Testis (tissue), 5 donors: ENCODE measurements around the gene FCMR. TPM values are rescaled to one million over a fixed set of nuclear protein-coding genes. Genes with fewer than 3 reads are reported as not detected.

Source experiments
- DNase-seq: peaks from one replicate; pipeline ENCODE4 v3.0.0-alpha.2; 2019
- H3K27ac ChIP-seq, 2 donors: fragments of 200-600 bp; sonication (generic); one replicate each; pipeline ENCODE4 v1.5.1; 2019
- H3K27me3 ChIP-seq: fragments of 200-600 bp; sonication (generic); one replicate; pipeline ENCODE4 v1.5.1; 2019
- H3K36me3 ChIP-seq: fragments of 200-600 bp; sonication (generic); one replicate; pipeline ENCODE4 v1.5.1; 2017; ENCODE audit warnings: low read depth; ENCODE audit errors: missing control alignments
- H3K4me1 ChIP-seq: fragments of 200-600 bp; sonication (generic); one replicate; pipeline ENCODE4 v1.5.1; 2019
- H3K4me3 ChIP-seq, 2 donors: fragments of 200-600 bp; sonication (generic); one replicate each; pipeline ENCODE4 v1.5.1; 2017 to 2019
- H3K9me3 ChIP-seq: fragments of 200-600 bp; sonication (generic); one replicate; pipeline ENCODE4 v1.5.1; 2017
- POLR2A ChIP-seq: fragments of 450-650 bp; IDR thresholded peaks from one replicate; pipeline ENCODE4 v1.6.1; 2017; ENCODE audit warnings: antibody characterized with exemption, mild to moderate bottlenecking, moderate library complexity
- WGBS, 2 donors: methylation state at CpG; one replicate each; pipeline ENCODE4 v1.1.5; 2018; 5-methylcytosine and 5-hydroxymethylcytosine counted together
- intact Hi-C: fragments of 100-400 bp; cut with DNase I; formaldehyde crosslinking; loops from one replicate; pipeline ENCODE4 v1.15.1; 2023; ENCODE audit warnings: low total_unique reads
- long read RNA-seq, 2 donors: transcript quantifications; one replicate each; lab custom pipeline, GENCODE V29; 2026
- polyA plus RNA-seq: library from polyadenylated mRNA; stranded (reverse); fragments of 350-450 nt; fragmentation: Illumina TruSeq; extraction: RNeasy Lipid Tissue Mini Kit (QIAGEN cat#74804); gene quantifications from one replicate; pipeline ENCODE4 v1.2.3, GENCODE V29; 2014; ENCODE audit warnings: low read depth, low replicate concordance; ENCODE audit not compliant: insufficient read depth
- total RNA-seq, 2 donors: library from RNA; depleted of rRNA; stranded (reverse); fragments of >200 nt; gene quantifications; one replicate each; pipeline ENCODE4 v1.2.3, GENCODE V29; 2016
- TF ChIP-seq, protein P1 (sequence below), 3 experiments: fragments of 450-650 bp in 2 of 3; fragments of 200-600 bp in 1 of 3; sonication (generic) in 1 of 3; IDR thresholded peaks; one replicate each; pipeline ENCODE4 v1.5.1; 2016 to 2019; ENCODE audit warnings: antibody characterized with exemption in 3 of 3, mild to moderate bottlenecking in 2 of 3, moderate library complexity in 1 of 3

FCMR gene, protein sequence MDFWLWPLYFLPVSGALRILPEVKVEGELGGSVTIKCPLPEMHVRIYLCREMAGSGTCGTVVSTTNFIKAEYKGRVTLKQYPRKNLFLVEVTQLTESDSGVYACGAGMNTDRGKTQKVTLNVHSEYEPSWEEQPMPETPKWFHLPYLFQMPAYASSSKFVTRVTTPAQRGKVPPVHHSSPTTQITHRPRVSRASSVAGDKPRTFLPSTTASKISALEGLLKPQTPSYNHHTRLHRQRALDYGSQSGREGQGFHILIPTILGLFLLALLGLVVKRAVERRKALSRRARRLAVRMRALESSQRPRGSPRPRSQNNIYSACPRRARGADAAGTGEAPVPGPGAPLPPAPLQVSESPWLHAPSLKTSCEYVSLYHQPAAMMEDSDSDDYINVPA
- total RNA-seq (1 to 10 TPM; 1.1 to 1.3 TPM), polyA plus RNA-seq (5.3 TPM)
- long read RNA-seq, donor 1: 0 reads
- long read RNA-seq, donor 2, partial matches to known transcripts: 0 of 1 reads
- long read RNA-seq, donor 2, other reads (novel, unspliced or antisense): 0 of 1 reads

DNA sequence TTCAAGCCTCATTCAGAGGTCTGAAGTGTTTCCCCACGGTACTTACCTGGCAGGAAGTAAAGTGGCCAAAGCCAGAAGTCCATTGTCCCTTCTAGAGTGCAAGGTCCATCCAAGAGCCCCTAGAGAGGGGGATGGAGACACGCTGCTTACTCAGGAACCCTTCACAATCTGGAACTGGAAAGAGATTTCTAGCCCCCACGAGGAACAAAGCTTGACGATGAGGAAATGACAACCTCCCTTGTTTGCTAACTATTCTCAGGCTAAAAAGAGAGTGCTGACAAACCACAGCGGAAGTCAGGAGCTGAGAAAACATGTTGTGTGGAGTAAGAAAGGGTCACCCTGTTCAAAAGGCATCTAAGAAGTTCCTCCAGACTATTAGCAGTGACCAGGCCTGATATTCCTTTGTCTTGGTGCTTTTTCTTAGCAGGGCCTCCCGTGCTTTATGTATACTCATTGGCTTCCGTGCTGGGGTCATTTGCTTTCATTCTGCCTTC lies at the start of gene FCMR:
Gene FCMR (minus strand): TSS at position 170 of the 494 bp plus-strand sequence. CDS start 87 bp downstream, at position 83.
- peak; percentile 28 for DNase-seq
- Histone ChIP-seq H3K27me3 (no peaks in the 10 kb centered on the region), H3K9me3 (no peaks in the 10 kb centered on the region), H3K27ac (no peak within 1 kb of the TSS), H3K4me3 (no peak within 1 kb of the TSS), H3K36me3 (no peaks in the 10 kb centered on the region), H3K4me1 (no peaks in the 10 kb centered on the region)
- whole genome bisulfite sequencing, 2 donors: 78% methylated on average over 7 of the region's 7 CpGs
- TF ChIP-seq POLR2A: no peak
- TF ChIP-seq, protein P1, sequence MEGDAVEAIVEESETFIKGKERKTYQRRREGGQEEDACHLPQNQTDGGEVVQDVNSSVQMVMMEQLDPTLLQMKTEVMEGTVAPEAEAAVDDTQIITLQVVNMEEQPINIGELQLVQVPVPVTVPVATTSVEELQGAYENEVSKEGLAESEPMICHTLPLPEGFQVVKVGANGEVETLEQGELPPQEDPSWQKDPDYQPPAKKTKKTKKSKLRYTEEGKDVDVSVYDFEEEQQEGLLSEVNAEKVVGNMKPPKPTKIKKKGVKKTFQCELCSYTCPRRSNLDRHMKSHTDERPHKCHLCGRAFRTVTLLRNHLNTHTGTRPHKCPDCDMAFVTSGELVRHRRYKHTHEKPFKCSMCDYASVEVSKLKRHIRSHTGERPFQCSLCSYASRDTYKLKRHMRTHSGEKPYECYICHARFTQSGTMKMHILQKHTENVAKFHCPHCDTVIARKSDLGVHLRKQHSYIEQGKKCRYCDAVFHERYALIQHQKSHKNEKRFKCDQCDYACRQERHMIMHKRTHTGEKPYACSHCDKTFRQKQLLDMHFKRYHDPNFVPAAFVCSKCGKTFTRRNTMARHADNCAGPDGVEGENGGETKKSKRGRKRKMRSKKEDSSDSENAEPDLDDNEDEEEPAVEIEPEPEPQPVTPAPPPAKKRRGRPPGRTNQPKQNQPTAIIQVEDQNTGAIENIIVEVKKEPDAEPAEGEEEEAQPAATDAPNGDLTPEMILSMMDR (IDR thresholded peaks at IDR 0.05): no peak
- intact Hi-C loops: no loop called here

DNA sequence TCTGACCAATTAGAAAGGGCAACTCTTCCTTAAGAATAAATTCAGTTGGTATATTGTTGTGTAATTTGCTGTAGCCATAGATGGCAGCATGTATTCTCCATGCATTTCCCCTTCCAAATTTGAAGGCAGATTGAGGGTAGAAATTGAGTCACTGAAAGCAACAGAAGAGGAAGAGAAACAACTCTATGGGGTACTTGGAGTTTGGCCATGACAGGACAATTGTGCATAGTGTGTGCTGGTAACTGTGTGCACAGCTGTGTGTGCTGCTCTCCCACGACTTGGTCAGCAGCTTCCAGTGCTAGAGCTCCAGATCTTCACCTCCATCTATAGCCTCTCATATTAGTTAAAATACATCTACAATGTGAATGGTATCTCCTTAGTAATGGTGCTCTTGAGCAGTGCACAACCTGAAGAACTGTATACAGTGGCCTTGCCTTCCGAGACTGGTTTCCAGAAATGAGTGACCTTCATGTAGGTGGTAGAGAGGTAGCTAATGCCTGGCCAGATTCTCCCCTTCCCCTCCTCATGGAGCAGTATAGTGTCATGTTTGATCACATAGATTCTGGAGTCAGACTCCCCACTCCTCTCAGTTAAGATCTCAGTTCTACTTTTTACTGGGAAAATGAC lies 49.4 kb upstream of the FCMR start:
- intact Hi-C loops: no loop called here
- TF ChIP-seq POLR2A: no peak
- TF ChIP-seq, protein P1 (IDR thresholded peaks at IDR 0.05): no peak
- no peak overlapping the region for H3K27ac ChIP-seq
- no peaks in the 10 kb centered on the region for H3K36me3 ChIP-seq
- no peaks in the 10 kb centered on the region for H3K27me3 ChIP-seq
- no peak for DNase-seq
- peaks cover 6% of the 10 kb centered on the region for H3K4me1 ChIP-seq
- no peaks in the 10 kb centered on the region for H3K9me3 ChIP-seq
- 71 to 85% methylated on average over 2 of the region's 2 CpGs for WGBS, 2 donors
- H3K4me3 ChIP-seq: no peak overlapping the region

DNA sequence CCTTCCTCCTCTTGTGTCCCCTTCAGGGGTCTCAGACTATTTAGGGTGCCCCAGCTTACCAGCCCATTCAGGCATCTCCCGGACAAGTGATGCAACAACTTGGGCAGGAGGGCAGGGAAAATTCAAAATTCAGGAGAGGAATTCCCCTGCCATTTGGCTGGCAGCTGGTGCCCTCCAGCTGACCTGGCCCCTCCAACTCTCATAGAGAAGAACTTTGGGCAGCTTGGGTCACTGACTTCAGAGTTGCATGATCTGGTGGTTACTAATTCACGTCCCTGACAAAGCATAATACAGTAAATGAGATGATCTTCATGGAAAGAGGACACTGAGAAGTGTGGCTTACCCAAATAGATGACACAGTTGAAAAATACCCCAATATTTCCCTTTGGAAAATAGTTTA lies 48.7 kb upstream of the FCMR start, which contains the start of gene FCAMR:
Gene FCAMR (minus strand): TSS at position 15 of the 400 bp plus-strand sequence. CDS start 335 bp downstream, outside the sequence.
- WGBS, 2 donors: 88 to 90% methylated on average over 2 of the region's 2 CpGs
- Histone ChIP-seq H3K4me3 (no peak within 1 kb of the TSS), H3K9me3 (no peaks in the 10 kb centered on the region), H3K27ac (no peak within 1 kb of the TSS), H3K4me1 (peaks cover 6% of the 10 kb centered on the region), H3K36me3 (no peaks in the 10 kb centered on the region), H3K27me3 (no peaks in the 10 kb centered on the region)
- intact Hi-C loops: no loop called here
- DNase-seq: no peak
- TF ChIP-seq POLR2A: no peak
- TF ChIP-seq, protein P1 (IDR thresholded peaks at IDR 0.05): no peak

DNA sequence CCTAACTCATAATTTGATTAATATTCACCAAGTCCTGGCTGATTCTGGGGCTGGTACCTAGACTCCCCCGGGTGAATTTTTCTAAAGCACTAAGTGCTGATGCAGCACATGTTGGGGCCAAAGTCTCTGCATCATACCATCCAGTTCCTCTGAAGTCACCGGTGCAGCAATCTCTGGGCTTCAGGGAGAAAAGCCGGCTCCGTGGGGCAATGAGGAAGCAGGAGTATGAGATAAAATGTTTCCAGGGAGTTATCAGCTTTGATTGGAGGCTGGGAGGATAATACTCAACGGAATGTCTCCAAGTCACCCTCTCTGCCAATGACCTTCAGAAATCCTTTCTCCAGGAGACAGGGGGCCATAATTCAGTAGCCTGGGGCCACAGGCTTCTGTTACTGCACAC lies 47.3 kb upstream of the FCMR start:
- no peaks in the 10 kb centered on the region for H3K36me3 ChIP-seq
- no peak for TF ChIP-seq POLR2A
- TF ChIP-seq, protein P1 (IDR thresholded peaks at IDR 0.05): no peak
- no peak overlapping the region for H3K4me3 ChIP-seq
- H3K27ac ChIP-seq: no peak overlapping the region
- no peaks in the 10 kb centered on the region for H3K9me3 ChIP-seq
- intact Hi-C loops: no loop called here
- H3K4me1 ChIP-seq: peaks cover 6% of the 10 kb centered on the region
- peak; percentile 46 for DNase-seq
- 50 to 51% methylated on average over 4 to 5 of the region's 5 CpGs for WGBS, 2 donors
- no peaks in the 10 kb centered on the region for H3K27me3 ChIP-seq
